Gastrocnemius medialis (tissue), 4 donors: ENCODE measurements around the gene C10orf71. TPM values are rescaled to one million over a fixed set of nuclear protein-coding genes. Genes with fewer than 3 reads are reported as not detected.

Experiments
- ATAC-seq, 2 donors: fragments of 150-250 bp; one replicate each; pipeline ENCODE4 v1.9.1; 2016
- DNase-seq, 2 donors: peaks; one replicate each; pipeline ENCODE4 v3.0.0-alpha.2; 2019
- H3K27ac ChIP-seq, 4 donors: fragments of 200-600 bp; sonication (generic); 1 replicate in 1 of 4; 2 replicates in 3 of 4; pipeline ENCODE4 v1.5.1; 2016 to 2018; ENCODE audit warnings: mild to moderate bottlenecking in 2 of 4, moderate library complexity in 1 of 4
- H3K27me3 ChIP-seq, 3 donors: fragments of 200-600 bp; sonication (generic) in 2 of 3; 1 replicate in 1 of 3; 2 replicates in 2 of 3; pipeline versions ENCODE4 v1.5.1 to v1.6.0; 2016 to 2019; ENCODE audit warnings: mild to moderate bottlenecking in 1 of 3, moderate library complexity in 1 of 3
- H3K36me3 ChIP-seq, 2 donors: fragments of 200-600 bp; sonication (generic) in 1 of 2; one replicate each; pipeline ENCODE4 v1.5.1; 2017 to 2018
- H3K4me1 ChIP-seq, 2 donors: fragments of 200-600 bp; sonication (generic) in 1 of 2; one replicate each; pipeline ENCODE4 v1.5.1; 2016 to 2017; ENCODE audit warnings: mild to moderate bottlenecking in 2 of 2
- H3K4me3 ChIP-seq, 4 donors: fragments of 200-600 bp; sonication (generic) in 3 of 4; 1 replicate in 1 of 4; 2 replicates in 3 of 4; pipeline ENCODE4 v1.5.1; 2016 to 2019; ENCODE audit warnings: mild to moderate bottlenecking in 2 of 4
- H3K9me3 ChIP-seq, 3 donors: fragments of 200-600 bp; sonication (generic) in 2 of 3; 1 replicate in 1 of 3; 2 replicates in 2 of 3; pipeline ENCODE4 v1.5.1; 2016 to 2019
- CTCF ChIP-seq, 5 experiments: fragments of 450-650 bp in 3 of 5; fragments of 200-600 bp in 2 of 5; sonication (generic) in 2 of 5; IDR thresholded peaks in 4 of 5; conservative IDR thresholded peaks in 1 of 5; 1 replicate in 4 of 5; 2 replicates in 1 of 5; pipeline ENCODE4 v1.5.1; 2016 to 2019; ENCODE audit warnings: antibody characterized with exemption in 5 of 5, mild to moderate bottlenecking in 3 of 5, moderate library complexity in 3 of 5
- POLR2A ChIP-seq, 2 donors: fragments of 450-650 bp; IDR thresholded peaks; one replicate each; pipeline ENCODE4 v1.6.1; 2017; ENCODE audit warnings: antibody characterized with exemption in 2 of 2, mild to moderate bottlenecking in 2 of 2, moderate library complexity in 2 of 2
- in situ Hi-C, 4 donors: fragments of 200-750 bp; cut with MboI; loops; one replicate each; pipeline versions ENCODE4 v1.15.0 to v1.8.0; 2017; ENCODE audit warnings: low sequenced_read_pairs in 4 of 4
- intact Hi-C: fragments of 100-400 bp; cut with DNase I; formaldehyde crosslinking; loops from one replicate; pipeline ENCODE4 v1.15.1; 2023; ENCODE audit warnings: low total_unique reads
- total RNA-seq, 4 donors: library from RNA; depleted of rRNA; stranded (reverse); fragments of >200 nt; gene quantifications; one replicate each; pipeline versions ENCODE4 v1.1.0 to v1.2.3, GENCODE V29; 2016

C10orf71 gene
- total RNA-seq, 4 donors from 2014 or later: 26.5 to 208 (median 69.6) TPM

- Histone ChIP-seq H3K36me3 (peaks cover 0 to 42% of the 10 kb centered on the region in 2 donors), H3K27ac (peak overlapping the region; percentile 35 to 95 (median 47)), H3K9me3 (no peaks in the 10 kb centered on the region), H3K27me3 (no peaks in the 10 kb centered on the region), H3K4me3 (no peak overlapping the region), H3K4me1 (peaks cover 24 to 28% of the 10 kb centered on the region in 2 donors)
- in situ Hi-C loops (no loop called here), intact Hi-C loops (no loop called here)
- ATAC-seq: no peak
- DNase-seq: peak in 1 of 2 donors; percentile 6
- TF ChIP-seq CTCF (IDR thresholded peaks at IDR 0.05 in 4 of 5, conservative IDR thresholded peaks at IDR 0.05 in 1 of 5): no peak
- TF ChIP-seq POLR2A (IDR thresholded peaks at IDR 0.05): no peak
Measured at GRCh38 chr10:49318028-49318427, 19.1 kb downstream of the C10orf71 start.

GRCh38 chr10:49318755-49319154, 19.8 kb downstream of the C10orf71 start:
- Histone ChIP-seq H3K4me1 (peaks cover 22 to 26% of the 10 kb centered on the region in 2 donors), H3K27ac (peak overlapping the region; percentile 17 to 95 (median 46)), H3K4me3 (no peak overlapping the region), H3K9me3 (no peaks in the 10 kb centered on the region), H3K27me3 (no peaks in the 10 kb centered on the region), H3K36me3 (peaks cover 0 to 42% of the 10 kb centered on the region in 2 donors)
- intact Hi-C loops: no loop called here
- peak in 1 of 2 donors; percentile 6 for DNase-seq
- ATAC-seq: no peak
- TF ChIP-seq POLR2A (IDR thresholded peaks at IDR 0.05) (no peak), CTCF (IDR thresholded peaks at IDR 0.05 in 4 of 5, conservative IDR thresholded peaks at IDR 0.05 in 1 of 5) (no peak)
- in situ Hi-C loops: no loop called here

- ATAC-seq: no peak
- H3K9me3 ChIP-seq: no peaks in the 10 kb centered on the region
- intact Hi-C loops (no loop called here), in situ Hi-C loops (no loop called here)
- H3K4me3 ChIP-seq: no peak overlapping the region
- H3K27ac ChIP-seq: peak overlapping the region; percentile 17 to 95 (median 46)
- no peaks in the 10 kb centered on the region for H3K27me3 ChIP-seq
- DNase-seq: no peak
- TF ChIP-seq POLR2A (IDR thresholded peaks at IDR 0.05) (no peak), CTCF (IDR thresholded peaks at IDR 0.05 in 4 of 5, conservative IDR thresholded peaks at IDR 0.05 in 1 of 5) (no peak)
- peaks cover 19 to 22% of the 10 kb centered on the region in 2 donors for H3K4me1 ChIP-seq
- H3K36me3 ChIP-seq: peaks cover 0 to 47% of the 10 kb centered on the region in 2 donors
Measured at GRCh38 chr10:49319206-49319605, 20.2 kb downstream of the C10orf71 start.

- H3K27me3 ChIP-seq: no peaks in the 10 kb centered on the region
- H3K27ac ChIP-seq: peak overlapping the region; percentile 30 to 95 (median 59)
- no peaks in the 10 kb centered on the region for H3K9me3 ChIP-seq
- ATAC-seq (no peak), DNase-seq (peak in 1 of 2 donors; percentile 11)
- H3K4me1 ChIP-seq: peaks cover 13 to 17% of the 10 kb centered on the region in 2 donors
- peaks cover 0 to 57% of the 10 kb centered on the region in 2 donors for H3K36me3 ChIP-seq
- in situ Hi-C loops: no loop called here
- no peak overlapping the region for H3K4me3 ChIP-seq
- intact Hi-C loops: no loop called here
- no peak for TF ChIP-seq POLR2A (IDR thresholded peaks at IDR 0.05)
- TF ChIP-seq CTCF (IDR thresholded peaks at IDR 0.05 in 4 of 5, conservative IDR thresholded peaks at IDR 0.05 in 1 of 5): no peak
Measured at GRCh38 chr10:49320191-49320590, 21.2 kb downstream of the C10orf71 start.

- in situ Hi-C loops: no loop called here
- ATAC-seq: no peak
- TF ChIP-seq CTCF (IDR thresholded peaks at IDR 0.05 in 4 of 5, conservative IDR thresholded peaks at IDR 0.05 in 1 of 5) (no peak), POLR2A (IDR thresholded peaks at IDR 0.05) (no peak)
Measured at GRCh38 chr10:49321021-49321420, 22.1 kb downstream of the C10orf71 start.

More at GRCh38 chr10:49321021-49321420, 22.1 kb downstream of the C10orf71 start:
- Histone ChIP-seq H3K36me3 (peaks cover 0 to 64% of the 10 kb centered on the region in 2 donors), H3K4me1 (peaks cover 11 to 14% of the 10 kb centered on the region in 2 donors), H3K9me3 (no peaks in the 10 kb centered on the region), H3K27ac (peak overlapping the region; percentile 17 to 95 (median 48)), H3K27me3 (no peaks in the 10 kb centered on the region), H3K4me3 (no peak overlapping the region)
- no peak for DNase-seq
- intact Hi-C loops: no loop called here
